Peyer's patch (tissue), 4 donors: ENCODE data around the gene PLEKHA3.

Source experiments
- POLR2A ChIP-seq, 2 donors: fragments of 450-650 bp; IDR thresholded peaks; one replicate each; pipeline ENCODE4 v1.5.1; 2017; ENCODE audit warnings: antibody characterized with exemption in 2 of 2, mild to moderate bottlenecking in 2 of 2, moderate library complexity in 2 of 2
- TF ChIP-seq, protein P1 (sequence below), 6 experiments: fragments of 450-650 bp in 4 of 6; fragments of 200-600 bp in 2 of 6; sonication (generic) in 1 of 6; IDR thresholded peaks; one replicate each; pipeline ENCODE4 v1.5.1; 2017 to 2019; ENCODE audit warnings: antibody characterized with exemption in 6 of 6, mild to moderate bottlenecking in 3 of 6, moderate library complexity in 1 of 6

- TF ChIP-seq, protein P1, sequence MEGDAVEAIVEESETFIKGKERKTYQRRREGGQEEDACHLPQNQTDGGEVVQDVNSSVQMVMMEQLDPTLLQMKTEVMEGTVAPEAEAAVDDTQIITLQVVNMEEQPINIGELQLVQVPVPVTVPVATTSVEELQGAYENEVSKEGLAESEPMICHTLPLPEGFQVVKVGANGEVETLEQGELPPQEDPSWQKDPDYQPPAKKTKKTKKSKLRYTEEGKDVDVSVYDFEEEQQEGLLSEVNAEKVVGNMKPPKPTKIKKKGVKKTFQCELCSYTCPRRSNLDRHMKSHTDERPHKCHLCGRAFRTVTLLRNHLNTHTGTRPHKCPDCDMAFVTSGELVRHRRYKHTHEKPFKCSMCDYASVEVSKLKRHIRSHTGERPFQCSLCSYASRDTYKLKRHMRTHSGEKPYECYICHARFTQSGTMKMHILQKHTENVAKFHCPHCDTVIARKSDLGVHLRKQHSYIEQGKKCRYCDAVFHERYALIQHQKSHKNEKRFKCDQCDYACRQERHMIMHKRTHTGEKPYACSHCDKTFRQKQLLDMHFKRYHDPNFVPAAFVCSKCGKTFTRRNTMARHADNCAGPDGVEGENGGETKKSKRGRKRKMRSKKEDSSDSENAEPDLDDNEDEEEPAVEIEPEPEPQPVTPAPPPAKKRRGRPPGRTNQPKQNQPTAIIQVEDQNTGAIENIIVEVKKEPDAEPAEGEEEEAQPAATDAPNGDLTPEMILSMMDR (IDR thresholded peaks at IDR 0.05), result no peak
- TF ChIP-seq POLR2A (IDR thresholded peaks at IDR 0.05), result no peak
These were observed 30.3 kb upstream of the PLEKHA3 start for GRCh38 chr2:178449700-178450523.
